GM12878 (cell line): ENCODE results near the gene LIPM. TPM values are rescaled to one million over a fixed set of nuclear protein-coding genes. Genes with fewer than 3 reads are reported as not detected.
A peak's percentile ranks its signal among the peaks of the same experiment; 100 is the strongest.

Experiments used
- BCL11A ChIP-seq: IDR thresholded peaks from 2 replicates; pipeline ENCODE4 v1.6.1; 2011; ENCODE audit warnings: low read depth, low read length
- BCL3 ChIP-seq: IDR thresholded peaks from 2 replicates; pipeline ENCODE4 v1.6.1; 2011; ENCODE audit warnings: borderline replicate concordance, low read depth, mild to moderate bottlenecking, moderate library complexity, low read length; ENCODE audit not compliant: insufficient read depth, poor library complexity, severe bottlenecking
- KAT2A ChIP-seq: conservative IDR thresholded peaks from 2 replicates; pipeline ENCODE4 v1.6.1; 2011; ENCODE audit warnings: low read depth, low read length; ENCODE audit not compliant: control insufficient read depth
- NRF1 ChIP-seq: conservative IDR thresholded peaks from 2 replicates; pipeline ENCODE4 v1.6.1; 2011; ENCODE audit warnings: mild to moderate bottlenecking, low read depth, low read length, improper control_type of control experiment
- PRDM15 ChIP-seq: fragments of 450-650 bp; formaldehyde crosslinking; IDR thresholded peaks from 2 replicates; pipeline ENCODE4 v1.4.0; 2020; ENCODE audit warnings: mild to moderate bottlenecking, moderate library complexity
- RELB ChIP-seq: fragments of 450-650 bp; IDR thresholded peaks from 2 replicates; pipeline ENCODE4 v1.6.1; 2017; ENCODE audit warnings: low read depth, mild to moderate bottlenecking, moderate library complexity
- SUZ12 ChIP-seq: fragments of 200-600 bp; sonication (generic); IDR thresholded peaks from one replicate; pipeline ENCODE4 v1.6.1; 2018; ENCODE audit warnings: antibody characterized with exemption, mild to moderate bottlenecking; ENCODE audit not compliant: unreplicated experiment
- WRNIP1 ChIP-seq: IDR thresholded peaks from 2 replicates; pipeline ENCODE4 v1.6.1; 2011; ENCODE audit warnings: low read depth, low read length, improper control_type of control experiment, borderline replicate concordance
- YBX1 ChIP-seq: fragments of 450-650 bp; IDR thresholded peaks from 2 replicates; pipeline ENCODE4 v1.6.1; 2016; ENCODE audit warnings: antibody characterized with exemption
- YY1 ChIP-seq: IDR thresholded peaks from 2 replicates; pipeline ENCODE4 v1.6.1; 2011; ENCODE audit warnings: low read depth, mild to moderate bottlenecking, low read length
- polyA plus RNA-seq, 11 experiments: library from polyadenylated mRNA; depleted of rRNA in 4 of 11; unstranded in 6 of 11; stranded (reverse) in 5 of 11; fragments of >200 nt; fragmentation: Nextera tagmentation in 4 of 11; fragmentation: Illumina TruSeq in 1 of 11; extraction: Ambion mirVana in 4 of 11; extraction: Trizol in 1 of 11; gene quantifications; 1 replicate in 1 of 11; 2 replicates in 10 of 11; pipeline versions ENCODE4 v1.2.1 to v1.2.3, GENCODE V29; 2011 to 2016; ENCODE audit warnings: inconsistent platforms in 2 of 11, missing spikeins in 2 of 11, low read depth in 1 of 11
- total RNA-seq, 4 experiments: library from RNA; depleted of rRNA in 3 of 4; stranded (reverse); fragments of >200 nt in 3 of 4; fragmentation: Illumina TruSeq in 1 of 4; extraction: Trizol in 1 of 4; gene quantifications; 2 replicates each; pipeline versions ENCODE4 v1.2.1 to v1.2.3, GENCODE V29; 2013 to 2021
- TF ChIP-seq, protein P1 (sequence below): fragments of 450-650 bp; IDR thresholded peaks from 2 replicates; pipeline ENCODE4 v1.6.1; 2017; ENCODE audit warnings: mild to moderate bottlenecking, moderate library complexity
- TF ChIP-seq, protein P2 (sequence below): IDR thresholded peaks from 2 replicates; pipeline ENCODE4 v1.6.1; 2012; ENCODE audit warnings: low read depth, low read length, improper control_type of control experiment
- TF ChIP-seq, protein P3 (sequence below): fragments of 450-650 bp; IDR thresholded peaks from 2 replicates; pipeline ENCODE4 v1.6.1; 2017; ENCODE audit warnings: mild to moderate bottlenecking, moderate library complexity

The LIPM gene
- total and polyA plus RNA-seq, 10 of the 15 experiments (the other 5 are each of a cell fraction or from before 2014, with no cell fraction given) = not detected

- TF ChIP-seq, protein P1, sequence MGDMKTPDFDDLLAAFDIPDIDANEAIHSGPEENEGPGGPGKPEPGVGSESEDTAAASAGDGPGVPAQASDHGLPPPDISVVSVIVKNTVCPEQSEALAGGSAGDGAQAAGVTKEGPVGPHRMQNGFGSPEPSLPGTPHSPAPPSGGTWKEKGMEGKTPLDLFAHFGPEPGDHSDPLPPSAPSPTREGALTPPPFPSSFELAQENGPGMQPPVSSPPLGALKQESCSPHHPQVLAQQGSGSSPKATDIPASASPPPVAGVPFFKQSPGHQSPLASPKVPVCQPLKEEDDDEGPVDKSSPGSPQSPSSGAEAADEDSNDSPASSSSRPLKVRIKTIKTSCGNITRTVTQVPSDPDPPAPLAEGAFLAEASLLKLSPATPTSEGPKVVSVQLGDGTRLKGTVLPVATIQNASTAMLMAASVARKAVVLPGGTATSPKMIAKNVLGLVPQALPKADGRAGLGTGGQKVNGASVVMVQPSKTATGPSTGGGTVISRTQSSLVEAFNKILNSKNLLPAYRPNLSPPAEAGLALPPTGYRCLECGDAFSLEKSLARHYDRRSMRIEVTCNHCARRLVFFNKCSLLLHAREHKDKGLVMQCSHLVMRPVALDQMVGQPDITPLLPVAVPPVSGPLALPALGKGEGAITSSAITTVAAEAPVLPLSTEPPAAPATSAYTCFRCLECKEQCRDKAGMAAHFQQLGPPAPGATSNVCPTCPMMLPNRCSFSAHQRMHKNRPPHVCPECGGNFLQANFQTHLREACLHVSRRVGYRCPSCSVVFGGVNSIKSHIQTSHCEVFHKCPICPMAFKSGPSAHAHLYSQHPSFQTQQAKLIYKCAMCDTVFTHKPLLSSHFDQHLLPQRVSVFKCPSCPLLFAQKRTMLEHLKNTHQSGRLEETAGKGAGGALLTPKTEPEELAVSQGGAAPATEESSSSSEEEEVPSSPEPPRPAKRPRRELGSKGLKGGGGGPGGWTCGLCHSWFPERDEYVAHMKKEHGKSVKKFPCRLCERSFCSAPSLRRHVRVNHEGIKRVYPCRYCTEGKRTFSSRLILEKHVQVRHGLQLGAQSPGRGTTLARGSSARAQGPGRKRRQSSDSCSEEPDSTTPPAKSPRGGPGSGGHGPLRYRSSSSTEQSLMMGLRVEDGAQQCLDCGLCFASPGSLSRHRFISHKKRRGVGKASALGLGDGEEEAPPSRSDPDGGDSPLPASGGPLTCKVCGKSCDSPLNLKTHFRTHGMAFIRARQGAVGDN = no peak
- no peak for TF ChIP-seq YY1
- TF ChIP-seq, protein P2, sequence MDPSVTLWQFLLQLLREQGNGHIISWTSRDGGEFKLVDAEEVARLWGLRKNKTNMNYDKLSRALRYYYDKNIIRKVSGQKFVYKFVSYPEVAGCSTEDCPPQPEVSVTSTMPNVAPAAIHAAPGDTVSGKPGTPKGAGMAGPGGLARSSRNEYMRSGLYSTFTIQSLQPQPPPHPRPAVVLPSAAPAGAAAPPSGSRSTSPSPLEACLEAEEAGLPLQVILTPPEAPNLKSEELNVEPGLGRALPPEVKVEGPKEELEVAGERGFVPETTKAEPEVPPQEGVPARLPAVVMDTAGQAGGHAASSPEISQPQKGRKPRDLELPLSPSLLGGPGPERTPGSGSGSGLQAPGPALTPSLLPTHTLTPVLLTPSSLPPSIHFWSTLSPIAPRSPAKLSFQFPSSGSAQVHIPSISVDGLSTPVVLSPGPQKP = no peak
- TF ChIP-seq KAT2A = no peak
- TF ChIP-seq BCL3 = peak; percentile 49
- TF ChIP-seq SUZ12 = no peak
- TF ChIP-seq PRDM15 (CRISPR knock-in tag) = no peak
- TF ChIP-seq, protein P3, sequence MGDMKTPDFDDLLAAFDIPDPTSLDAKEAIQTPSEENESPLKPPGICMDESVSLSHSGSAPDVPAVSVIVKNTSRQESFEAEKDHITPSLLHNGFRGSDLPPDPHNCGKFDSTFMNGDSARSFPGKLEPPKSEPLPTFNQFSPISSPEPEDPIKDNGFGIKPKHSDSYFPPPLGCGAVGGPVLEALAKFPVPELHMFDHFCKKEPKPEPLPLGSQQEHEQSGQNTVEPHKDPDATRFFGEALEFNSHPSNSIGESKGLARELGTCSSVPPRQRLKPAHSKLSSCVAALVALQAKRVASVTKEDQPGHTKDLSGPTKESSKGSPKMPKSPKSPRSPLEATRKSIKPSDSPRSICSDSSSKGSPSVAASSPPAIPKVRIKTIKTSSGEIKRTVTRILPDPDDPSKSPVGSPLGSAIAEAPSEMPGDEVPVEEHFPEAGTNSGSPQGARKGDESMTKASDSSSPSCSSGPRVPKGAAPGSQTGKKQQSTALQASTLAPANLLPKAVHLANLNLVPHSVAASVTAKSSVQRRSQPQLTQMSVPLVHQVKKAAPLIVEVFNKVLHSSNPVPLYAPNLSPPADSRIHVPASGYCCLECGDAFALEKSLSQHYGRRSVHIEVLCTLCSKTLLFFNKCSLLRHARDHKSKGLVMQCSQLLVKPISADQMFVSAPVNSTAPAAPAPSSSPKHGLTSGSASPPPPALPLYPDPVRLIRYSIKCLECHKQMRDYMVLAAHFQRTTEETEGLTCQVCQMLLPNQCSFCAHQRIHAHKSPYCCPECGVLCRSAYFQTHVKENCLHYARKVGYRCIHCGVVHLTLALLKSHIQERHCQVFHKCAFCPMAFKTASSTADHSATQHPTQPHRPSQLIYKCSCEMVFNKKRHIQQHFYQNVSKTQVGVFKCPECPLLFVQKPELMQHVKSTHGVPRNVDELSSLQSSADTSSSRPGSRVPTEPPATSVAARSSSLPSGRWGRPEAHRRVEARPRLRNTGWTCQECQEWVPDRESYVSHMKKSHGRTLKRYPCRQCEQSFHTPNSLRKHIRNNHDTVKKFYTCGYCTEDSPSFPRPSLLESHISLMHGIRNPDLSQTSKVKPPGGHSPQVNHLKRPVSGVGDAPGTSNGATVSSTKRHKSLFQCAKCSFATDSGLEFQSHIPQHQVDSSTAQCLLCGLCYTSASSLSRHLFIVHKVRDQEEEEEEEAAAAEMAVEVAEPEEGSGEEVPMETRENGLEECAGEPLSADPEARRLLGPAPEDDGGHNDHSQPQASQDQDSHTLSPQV = no peak
- TF ChIP-seq NRF1 = no peak
- no peak for TF ChIP-seq YBX1
- TF ChIP-seq BCL11A = no peak
- TF ChIP-seq RELB = no peak
- no peak for TF ChIP-seq WRNIP1
These were observed 46.0 kb downstream of the LIPM start (continued) for GRCh38 chr10:88848499-88848898.
